Stimulated activated CD8-positive, alpha-beta memory T cell treated with anti-CD3 and anti-CD28 coated beads, Interleukin-7, amount 100 ng/mL, for 4 hours (primary cell): ENCODE results near the gene DDX17.
"Not testable (repeated sequence)": the region's sequence is repeated elsewhere in the genome, so short reads cannot be mapped to it uniquely, and the experiment has no call there.

Experiments
- DNase-seq, 2 donors: peaks; one replicate each; pipeline ENCODE4 v3.0.0-alpha.2; 2020; ENCODE audit warnings: low read depth in 2 of 2

DDX17 gene

GRCh38 chr22:38491707-38492348 is 14.3 kb downstream of the DDX17 start:
- no peak for DNase-seq

- DNase-seq, result no peak
Observed at GRCh38 chr22:38490915-38491314, 15.2 kb downstream of the DDX17 start.

GRCh38 chr22:38490475-38490874 is 15.6 kb downstream of the DDX17 start:
- DNase-seq, result no peak

GRCh38 chr22:38489561-38490145 is 16.5 kb downstream of the DDX17 start:
- no peak for DNase-seq

GRCh38 chr22:38489142-38489541 is 17.0 kb downstream of the DDX17 start:
- no peak for DNase-seq

GRCh38 chr22:38487946-38488345 is 18.2 kb downstream of the DDX17 start:
- DNase-seq, result no peak

- no peak for DNase-seq
Observed at GRCh38 chr22:38485783-38486182, 20.3 kb downstream of the DDX17 start.

GRCh38 chr22:38484244-38484643 is 21.9 kb downstream of the DDX17 start:
- no peak for DNase-seq

GRCh38 chr22:38482662-38483308 is 23.3 kb downstream of the DDX17 start:
- no peak for DNase-seq

- DNase-seq, result no peak
Observed at GRCh38 chr22:38481871-38482332, 24.2 kb downstream of the DDX17 start.

- no peak for DNase-seq
Observed at GRCh38 chr22:38481162-38481870, 24.8 kb downstream of the DDX17 start.

GRCh38 chr22:38479096-38479837 is 26.8 kb downstream of the DDX17 start:
- DNase-seq, result no peak

GRCh38 chr22:38477585-38477984 is 28.5 kb downstream of the DDX17 start:
- DNase-seq, result no peak

GRCh38 chr22:38474003-38474607 is 32.0 kb downstream of the DDX17 start:
- no peak for DNase-seq

- DNase-seq, result no peak
Observed at GRCh38 chr22:38471237-38471636, 34.9 kb downstream of the DDX17 start.

- not testable (repeated sequence) for DNase-seq
Observed at GRCh38 chr22:38470179-38470578, 35.9 kb downstream of the DDX17 start.

GRCh38 chr22:38469306-38469781 is 36.8 kb downstream of the DDX17 start:
- DNase-seq, result no peak

GRCh38 chr22:38468443-38469305 is 37.4 kb downstream of the DDX17 start:
- no peak for DNase-seq

- DNase-seq, result peak in 1 of 2 donors; percentile 43
Observed at GRCh38 chr22:38467904-38468442, 38.1 kb downstream of the DDX17 start, which contains the start of gene KDELR3. KDELR3 (plus strand) TSS chr22:38468096; CDS start chr22:38468234, 138 bp downstream.

GRCh38 chr22:38467438-38467903 is 38.6 kb downstream of the DDX17 start:
- no peak for DNase-seq
